ENCODE data around the gene KCTD15.
A peak's percentile ranks its signal among the peaks of the same experiment; 100 is the strongest.

KCTD15 gene

GRCh38 chr19:33819506-33819879, 22.8 kb downstream of the KCTD15 start:
- DNase-seq = no peak
- peak overlapping the region; percentile 51 for H3K4me3 ChIP-seq (ENCODE audit: low read depth, low read length)

GRCh38 chr19:33819880-33820781, 23.5 kb downstream of the KCTD15 start:
- Histone ChIP-seq H3K27me3 (replicated peaks) (no peaks in the 10 kb centered on the region), H3K27ac (peak overlapping the region; percentile 44), H3K4me3 (ENCODE audit: low read depth, low read length) (peak overlapping the region; percentile 51), H3K36me3 (replicated peaks) (no peaks in the 10 kb centered on the region)
- in situ Hi-C loops (cut with HindIII; ENCODE audit: low pct_ligation_motif_present, low sequenced_read_pairs) = no loop called here
- TF ChIP-seq CTCF (IDR thresholded peaks at IDR 0.05; ENCODE audit: low read depth, low read length, missing control alignments) = no peak
- DNase-seq = peak; percentile 23

More at GRCh38 chr19:33819506-33819879, 22.8 kb downstream of the KCTD15 start:
- in situ Hi-C loops (cut with HindIII; ENCODE audit: low pct_ligation_motif_present, low sequenced_read_pairs) = no loop called here
- no peaks in the 10 kb centered on the region for H3K36me3 ChIP-seq (replicated peaks)
- peak overlapping the region; percentile 44 for H3K27ac ChIP-seq
- no peaks in the 10 kb centered on the region for H3K27me3 ChIP-seq (replicated peaks)
- no peak for TF ChIP-seq CTCF (IDR thresholded peaks at IDR 0.05; ENCODE audit: low read depth, low read length, missing control alignments)

- Histone ChIP-seq H3K36me3 (replicated peaks) (no peaks in the 10 kb centered on the region), H3K27me3 (replicated peaks) (no peaks in the 10 kb centered on the region), H3K27ac (no peak overlapping the region), H3K4me3 (ENCODE audit: low read depth, low read length) (no peak overlapping the region)
- no peak for DNase-seq
- TF ChIP-seq CTCF (IDR thresholded peaks at IDR 0.05; ENCODE audit: low read depth, low read length, missing control alignments) = no peak
- in situ Hi-C loops (cut with HindIII; ENCODE audit: low pct_ligation_motif_present, low sequenced_read_pairs) = no loop called here
Measured at GRCh38 chr19:33821871-33822270, 25.2 kb downstream of the KCTD15 start.

GRCh38 chr19:33823341-33823740, 26.7 kb downstream of the KCTD15 start:
- Histone ChIP-seq H3K4me3 (ENCODE audit: low read depth, low read length) (no peak overlapping the region), H3K27me3 (replicated peaks) (no peaks in the 10 kb centered on the region), H3K36me3 (replicated peaks) (no peaks in the 10 kb centered on the region), H3K27ac (no peak overlapping the region)
- no peak for DNase-seq
- in situ Hi-C loops (cut with HindIII; ENCODE audit: low pct_ligation_motif_present, low sequenced_read_pairs) = no loop called here
- TF ChIP-seq CTCF (IDR thresholded peaks at IDR 0.05; ENCODE audit: low read depth, low read length, missing control alignments) = no peak

- no peak for DNase-seq
Measured at GRCh38 chr19:33825556-33825955, 28.9 kb downstream of the KCTD15 start.

More at GRCh38 chr19:33825556-33825955, 28.9 kb downstream of the KCTD15 start:
- Histone ChIP-seq H3K27ac (no peak overlapping the region), H3K27me3 (replicated peaks) (no peaks in the 10 kb centered on the region), H3K4me3 (ENCODE audit: low read depth, low read length) (no peak overlapping the region), H3K36me3 (replicated peaks) (no peaks in the 10 kb centered on the region)
- no peak for TF ChIP-seq CTCF (IDR thresholded peaks at IDR 0.05; ENCODE audit: low read depth, low read length, missing control alignments)
- in situ Hi-C loops (cut with HindIII; ENCODE audit: low pct_ligation_motif_present, low sequenced_read_pairs) = no loop called here

Data from brain microvascular endothelial cell (primary cell).